Neural cell (in vitro differentiated cells): ENCODE data around the gene FSIP1. TPM values are rescaled to one million over a fixed set of nuclear protein-coding genes. Genes with fewer than 3 reads are reported as not detected.

Experiments
- H2AFZ ChIP-seq: fragments of 200-600, 300-800 bp; sonication (generic), shearing (Covaris generic); 2 replicates; pipeline ENCODE4 v1.6.0; 2014; ENCODE audit warnings: low read depth, mild to moderate bottlenecking, antibody characterized with exemption, low read length, moderate library complexity
- H3F3A ChIP-seq: fragments of 200-600 bp; shearing (Covaris generic); 2 replicates; pipeline ENCODE4 v1.6.1; 2016; ENCODE audit warnings: mild to moderate bottlenecking, moderate library complexity, mixed read lengths, antibody characterized with exemption, low read length; ENCODE audit not compliant: insufficient read depth, poor library complexity, severe bottlenecking
- H3K27ac ChIP-seq: fragments of 200-600, 300-800 bp; sonication (generic), shearing (Covaris generic); 2 replicates; pipeline ENCODE4 v1.5.1; 2014; ENCODE audit warnings: mild to moderate bottlenecking, low read length, moderate library complexity
- H3K27me3 ChIP-seq: fragments of 300-800, 200-600 bp; sonication (generic), shearing (Covaris generic); 2 replicates; pipeline ENCODE4 v1.6.0; 2014; ENCODE audit warnings: mild to moderate bottlenecking, low read depth, low read length, moderate library complexity; ENCODE audit not compliant: insufficient read depth
- H3K36me3 ChIP-seq: fragments of 300-800, 200-600 bp; sonication (generic), shearing (Covaris generic); 2 replicates; pipeline ENCODE4 v1.5.1; 2014; ENCODE audit warnings: mild to moderate bottlenecking, antibody characterized with exemption, low read length, moderate library complexity; ENCODE audit not compliant: insufficient read depth
- H3K4me2 ChIP-seq: fragments of 300-800, 200-600 bp; sonication (generic), shearing (Covaris generic); 2 replicates; pipeline ENCODE4 v1.6.0; 2014; ENCODE audit warnings: mild to moderate bottlenecking, low read length
- H3K4me3 ChIP-seq: fragments of 300-800, 200-600 bp; sonication (generic), shearing (Covaris generic); 2 replicates; pipeline ENCODE4 v1.5.1; 2014; ENCODE audit warnings: mild to moderate bottlenecking, low read length, moderate library complexity
- H3K79me2 ChIP-seq: fragments of 200-600 bp; shearing (Covaris generic); replicated peaks from 2 replicates; pipeline ENCODE4 v1.6.0; 2014; ENCODE audit warnings: mild to moderate bottlenecking, low read length, moderate library complexity; ENCODE audit not compliant: insufficient read depth
- H3K9ac ChIP-seq: fragments of 300-800, 200-600 bp; sonication (generic), shearing (Covaris generic); 2 replicates; pipeline ENCODE4 v1.6.1; 2016; ENCODE audit warnings: mild to moderate bottlenecking, low read length, mixed read lengths
- H3K9me2 ChIP-seq: fragments of 200-600 bp; shearing (Covaris generic); 2 replicates; pipeline ENCODE4 v1.6.1; 2016; ENCODE audit warnings: mild to moderate bottlenecking, low read length, mixed read lengths; ENCODE audit not compliant: insufficient read depth
- H3K9me3 ChIP-seq: fragments of 200-600, 300-800 bp; sonication (generic), shearing (Covaris generic); 2 replicates; pipeline ENCODE4 v1.6.1; 2016; ENCODE audit warnings: mild to moderate bottlenecking, mixed run types, low read length, moderate library complexity, mixed read lengths
- H4K20me1 ChIP-seq: fragments of 200-600 bp; shearing (Covaris generic); 2 replicates; pipeline ENCODE4 v1.6.1; 2016; ENCODE audit warnings: mild to moderate bottlenecking, mixed run types; ENCODE audit not compliant: insufficient read depth
- EP300 ChIP-seq: fragments of 450-650 bp; conservative IDR thresholded peaks from 2 replicates; pipeline ENCODE4 v1.6.1; 2014; ENCODE audit warnings: antibody characterized with exemption, mild to moderate bottlenecking, moderate library complexity; ENCODE audit not compliant: poor library complexity, severe bottlenecking
- EZH2 ChIP-seq: fragments of 200-600, 300-800 bp; shearing (Covaris generic), sonication (generic); IDR thresholded peaks from 2 replicates; pipeline ENCODE4 v1.6.1; 2014; ENCODE audit warnings: antibody characterized with exemption, low read length, borderline replicate concordance, mild to moderate bottlenecking; ENCODE audit not compliant: insufficient read depth, poor library complexity, severe bottlenecking
- MXI1 ChIP-seq: fragments of 450-650 bp; conservative IDR thresholded peaks from 2 replicates; pipeline ENCODE4 v1.6.1; 2014; ENCODE audit warnings: antibody characterized with exemption, mild to moderate bottlenecking; ENCODE audit not compliant: poor library complexity, severe bottlenecking
- POLR2AphosphoS5 ChIP-seq: IDR thresholded peaks from 2 replicates; pipeline ENCODE4 v1.6.1; 2012
- RAD21 ChIP-seq: fragments of 450-650 bp; conservative IDR thresholded peaks from 2 replicates; pipeline ENCODE4 v1.6.1; 2014; ENCODE audit warnings: antibody characterized with exemption, mild to moderate bottlenecking, moderate library complexity
- SMC3 ChIP-seq: fragments of 450-650 bp; conservative IDR thresholded peaks from 2 replicates; pipeline ENCODE4 v1.6.1; 2014; ENCODE audit warnings: antibody characterized with exemption, mild to moderate bottlenecking, moderate library complexity; ENCODE audit not compliant: poor library complexity
- TAF1 ChIP-seq: IDR thresholded peaks from 2 replicates; pipeline ENCODE4 v1.6.1; 2012; ENCODE audit warnings: low read depth
- polyA plus RNA-seq: library from polyadenylated mRNA; depleted of rRNA; stranded (reverse); fragments of >200 nt; gene quantifications from 2 replicates; pipeline ENCODE4 v1.2.3, GENCODE V29; 2014
- TF ChIP-seq, protein P1 (sequence below): fragments of 450-650 bp; IDR thresholded peaks from 2 replicates; pipeline ENCODE4 v1.5.1; 2014; ENCODE audit warnings: antibody characterized with exemption, mild to moderate bottlenecking, moderate library complexity; ENCODE audit not compliant: poor library complexity, severe bottlenecking
- TF ChIP-seq, protein P2 (sequence below): IDR thresholded peaks from 2 replicates; pipeline ENCODE4 v1.6.1; 2012; ENCODE audit warnings: borderline replicate concordance

The FSIP1 gene
- polyA plus RNA-seq, 1 donor from 2014 or later = 3.8 TPM

DNA sequence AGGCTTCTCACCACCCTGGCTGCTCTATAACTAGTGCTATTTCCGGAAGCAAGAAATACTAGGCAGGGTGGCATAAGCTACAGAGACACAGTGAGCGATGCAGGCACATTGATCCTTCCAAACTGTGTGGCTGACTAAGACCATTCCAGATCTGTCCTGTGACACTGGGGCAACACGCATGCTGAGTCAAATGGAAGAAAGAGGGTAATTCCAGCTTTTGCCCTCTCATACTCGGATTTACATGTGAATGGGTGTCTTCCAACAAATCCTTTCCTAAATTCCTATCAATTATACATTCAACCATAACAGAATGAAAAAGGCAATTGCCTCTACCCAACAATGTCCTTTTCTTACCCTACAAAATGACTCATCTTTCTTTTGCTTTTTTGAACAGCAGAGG lies 5.1 kb downstream of the FSIP1 start:
- H3K9me2 ChIP-seq = no peaks in the 10 kb centered on the region
- no peak overlapping the region for H3K27ac ChIP-seq
- no peak overlapping the region for H3K4me3 ChIP-seq
- no peak overlapping the region for H3K4me2 ChIP-seq
- no peaks in the 10 kb centered on the region for H3K36me3 ChIP-seq
- H3K9ac ChIP-seq = no peak overlapping the region
- H4K20me1 ChIP-seq = no peaks in the 10 kb centered on the region
- TF ChIP-seq MXI1 (no peak), RAD21 (no peak), TAF1 (no peak), EP300 (no peak), POLR2AphosphoS5 (no peak), SMC3 (no peak), EZH2 (no peak)
- TF ChIP-seq, protein P1, sequence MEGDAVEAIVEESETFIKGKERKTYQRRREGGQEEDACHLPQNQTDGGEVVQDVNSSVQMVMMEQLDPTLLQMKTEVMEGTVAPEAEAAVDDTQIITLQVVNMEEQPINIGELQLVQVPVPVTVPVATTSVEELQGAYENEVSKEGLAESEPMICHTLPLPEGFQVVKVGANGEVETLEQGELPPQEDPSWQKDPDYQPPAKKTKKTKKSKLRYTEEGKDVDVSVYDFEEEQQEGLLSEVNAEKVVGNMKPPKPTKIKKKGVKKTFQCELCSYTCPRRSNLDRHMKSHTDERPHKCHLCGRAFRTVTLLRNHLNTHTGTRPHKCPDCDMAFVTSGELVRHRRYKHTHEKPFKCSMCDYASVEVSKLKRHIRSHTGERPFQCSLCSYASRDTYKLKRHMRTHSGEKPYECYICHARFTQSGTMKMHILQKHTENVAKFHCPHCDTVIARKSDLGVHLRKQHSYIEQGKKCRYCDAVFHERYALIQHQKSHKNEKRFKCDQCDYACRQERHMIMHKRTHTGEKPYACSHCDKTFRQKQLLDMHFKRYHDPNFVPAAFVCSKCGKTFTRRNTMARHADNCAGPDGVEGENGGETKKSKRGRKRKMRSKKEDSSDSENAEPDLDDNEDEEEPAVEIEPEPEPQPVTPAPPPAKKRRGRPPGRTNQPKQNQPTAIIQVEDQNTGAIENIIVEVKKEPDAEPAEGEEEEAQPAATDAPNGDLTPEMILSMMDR = no peak
- TF ChIP-seq, protein P2, sequence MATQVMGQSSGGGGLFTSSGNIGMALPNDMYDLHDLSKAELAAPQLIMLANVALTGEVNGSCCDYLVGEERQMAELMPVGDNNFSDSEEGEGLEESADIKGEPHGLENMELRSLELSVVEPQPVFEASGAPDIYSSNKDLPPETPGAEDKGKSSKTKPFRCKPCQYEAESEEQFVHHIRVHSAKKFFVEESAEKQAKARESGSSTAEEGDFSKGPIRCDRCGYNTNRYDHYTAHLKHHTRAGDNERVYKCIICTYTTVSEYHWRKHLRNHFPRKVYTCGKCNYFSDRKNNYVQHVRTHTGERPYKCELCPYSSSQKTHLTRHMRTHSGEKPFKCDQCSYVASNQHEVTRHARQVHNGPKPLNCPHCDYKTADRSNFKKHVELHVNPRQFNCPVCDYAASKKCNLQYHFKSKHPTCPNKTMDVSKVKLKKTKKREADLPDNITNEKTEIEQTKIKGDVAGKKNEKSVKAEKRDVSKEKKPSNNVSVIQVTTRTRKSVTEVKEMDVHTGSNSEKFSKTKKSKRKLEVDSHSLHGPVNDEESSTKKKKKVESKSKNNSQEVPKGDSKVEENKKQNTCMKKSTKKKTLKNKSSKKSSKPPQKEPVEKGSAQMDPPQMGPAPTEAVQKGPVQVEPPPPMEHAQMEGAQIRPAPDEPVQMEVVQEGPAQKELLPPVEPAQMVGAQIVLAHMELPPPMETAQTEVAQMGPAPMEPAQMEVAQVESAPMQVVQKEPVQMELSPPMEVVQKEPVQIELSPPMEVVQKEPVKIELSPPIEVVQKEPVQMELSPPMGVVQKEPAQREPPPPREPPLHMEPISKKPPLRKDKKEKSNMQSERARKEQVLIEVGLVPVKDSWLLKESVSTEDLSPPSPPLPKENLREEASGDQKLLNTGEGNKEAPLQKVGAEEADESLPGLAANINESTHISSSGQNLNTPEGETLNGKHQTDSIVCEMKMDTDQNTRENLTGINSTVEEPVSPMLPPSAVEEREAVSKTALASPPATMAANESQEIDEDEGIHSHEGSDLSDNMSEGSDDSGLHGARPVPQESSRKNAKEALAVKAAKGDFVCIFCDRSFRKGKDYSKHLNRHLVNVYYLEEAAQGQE = no peak
- no peaks in the 10 kb centered on the region for H3F3A ChIP-seq
- no peaks in the 10 kb centered on the region for H3K79me2 ChIP-seq
- H3K27me3 ChIP-seq = no peaks in the 10 kb centered on the region
- no peaks in the 10 kb centered on the region for H3K9me3 ChIP-seq
- no peak overlapping the region for H2AFZ ChIP-seq

DNA sequence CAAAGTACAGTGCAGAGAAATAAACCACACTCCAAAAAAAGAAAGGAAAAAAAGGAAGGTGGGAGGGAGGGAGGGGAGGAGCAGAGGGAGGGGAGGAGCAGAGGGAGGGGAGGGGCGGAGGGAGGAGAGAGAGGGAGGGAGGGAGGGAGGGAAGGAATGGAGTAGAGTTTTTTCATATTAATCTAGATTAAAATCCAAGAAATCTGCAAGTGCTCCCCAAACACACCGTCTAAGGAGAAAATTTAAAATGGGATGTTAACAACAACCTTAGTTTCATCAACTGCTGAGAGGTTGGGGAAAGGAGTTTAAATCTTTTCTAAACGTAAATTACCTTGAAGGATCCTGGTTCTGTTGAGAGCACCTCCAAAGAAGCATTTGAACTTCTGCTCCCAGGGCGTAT lies 6.6 kb downstream of the FSIP1 start:
- Histone ChIP-seq H3K9ac (no peak overlapping the region), H3K79me2 (no peaks in the 10 kb centered on the region), H3K4me2 (no peak overlapping the region), H2AFZ (no peak overlapping the region), H3F3A (no peaks in the 10 kb centered on the region), H3K4me3 (no peak overlapping the region), H4K20me1 (no peaks in the 10 kb centered on the region), H3K36me3 (no peaks in the 10 kb centered on the region), H3K9me2 (no peaks in the 10 kb centered on the region), H3K27ac (no peak overlapping the region), H3K27me3 (no peaks in the 10 kb centered on the region), H3K9me3 (no peaks in the 10 kb centered on the region)
- TF ChIP-seq TAF1 (no peak), EZH2 (no peak), RAD21 (no peak), EP300 (no peak)
- TF ChIP-seq, protein P2 = no peak
- TF ChIP-seq, protein P1 = no peak
